Epidermal melanocyte (primary cell): ENCODE data around the gene CNTNAP2.
"Not testable (repeated sequence)": the region's sequence is repeated elsewhere in the genome, so short reads cannot be mapped to it uniquely, and the experiment has no call there.

Source experiments
- DNase-seq: peaks from one replicate; pipeline ENCODE4 v3.0.0; 2011; ENCODE audit warnings: low spot score; ENCODE audit not compliant: insufficient read length

The CNTNAP2 gene

GRCh38 chr7:146875237-146875785, 758.7 kb downstream of the CNTNAP2 start:
- DNase-seq: no peak

GRCh38 chr7:146875981-146876380, 759.4 kb downstream of the CNTNAP2 start:
- DNase-seq: no peak

DNA sequence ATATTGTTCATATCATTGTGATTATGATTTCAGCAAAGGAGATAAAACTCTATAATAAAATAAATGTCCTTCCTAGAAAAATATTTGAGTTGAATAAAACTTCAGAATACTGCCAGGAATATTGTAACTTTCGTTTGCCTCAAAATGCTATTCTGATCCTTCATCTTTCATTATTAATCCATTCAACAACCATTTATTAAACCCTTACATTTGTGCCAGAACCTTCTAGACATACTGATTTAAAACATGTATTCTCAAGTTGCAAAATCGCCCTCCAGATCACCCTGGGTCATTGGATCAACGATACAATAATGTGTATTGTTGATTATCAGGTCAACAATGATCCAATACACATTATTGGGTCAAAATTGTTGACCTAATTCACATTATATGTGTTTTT, 759.8 kb downstream of the CNTNAP2 start:
- no peak for DNase-seq

DNA sequence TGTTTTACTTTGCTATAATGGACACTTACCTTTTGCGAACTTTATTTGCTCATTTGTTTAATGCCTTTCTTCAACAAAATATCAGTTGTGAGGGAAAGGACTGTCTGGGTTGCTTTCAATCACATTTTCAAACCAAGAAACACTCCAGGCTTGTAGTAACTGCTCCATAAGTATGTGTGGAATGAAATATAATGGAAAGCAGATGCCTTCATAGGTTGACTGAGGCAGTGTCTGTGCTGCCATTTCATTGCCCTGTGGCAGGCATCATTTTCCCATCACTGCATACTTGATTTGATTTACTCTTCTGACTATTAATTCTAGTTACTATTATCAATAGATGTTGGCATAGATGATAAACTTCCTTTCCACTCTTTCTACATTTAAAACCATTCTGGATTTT, 762.3 kb downstream of the CNTNAP2 start:
- DNase-seq: no peak

GRCh38 chr7:146885231-146885630, 768.6 kb downstream of the CNTNAP2 start:
- no peak for DNase-seq

DNA sequence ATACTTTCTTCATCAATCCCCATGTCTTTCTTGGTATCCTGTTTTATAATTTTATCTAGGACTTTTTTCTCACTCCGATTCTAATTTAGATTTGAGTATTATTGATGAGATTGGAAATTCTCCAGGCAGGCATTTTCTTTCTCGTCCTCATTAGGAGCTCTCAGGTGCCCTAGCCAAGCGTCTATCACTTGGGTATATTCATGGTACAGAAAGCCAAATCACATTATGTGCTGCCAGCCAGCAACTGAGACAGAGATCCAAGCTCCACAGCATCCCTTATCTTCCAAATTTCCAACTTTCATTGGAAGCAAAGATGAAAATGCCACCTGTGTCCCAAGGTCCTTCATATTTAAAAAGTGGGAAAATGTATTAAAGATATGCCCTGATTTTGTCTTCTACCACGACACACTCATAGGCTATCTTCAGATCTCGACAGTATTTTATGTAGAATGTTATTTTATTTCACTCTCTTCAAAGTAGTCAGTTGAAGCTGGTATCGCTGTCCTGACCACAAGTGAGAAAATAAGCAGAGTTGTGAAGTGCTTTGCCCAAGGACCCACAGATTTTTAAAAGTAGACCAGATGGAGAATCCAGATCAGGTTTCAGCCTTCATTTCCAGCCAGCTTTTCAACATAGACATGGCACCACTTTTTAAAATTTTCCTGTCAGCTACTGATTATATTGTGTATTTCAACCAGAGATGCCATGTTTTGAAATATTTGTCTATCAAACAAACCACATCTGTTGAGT, 773.4 kb downstream of the CNTNAP2 start:
- DNase-seq: no peak

DNA sequence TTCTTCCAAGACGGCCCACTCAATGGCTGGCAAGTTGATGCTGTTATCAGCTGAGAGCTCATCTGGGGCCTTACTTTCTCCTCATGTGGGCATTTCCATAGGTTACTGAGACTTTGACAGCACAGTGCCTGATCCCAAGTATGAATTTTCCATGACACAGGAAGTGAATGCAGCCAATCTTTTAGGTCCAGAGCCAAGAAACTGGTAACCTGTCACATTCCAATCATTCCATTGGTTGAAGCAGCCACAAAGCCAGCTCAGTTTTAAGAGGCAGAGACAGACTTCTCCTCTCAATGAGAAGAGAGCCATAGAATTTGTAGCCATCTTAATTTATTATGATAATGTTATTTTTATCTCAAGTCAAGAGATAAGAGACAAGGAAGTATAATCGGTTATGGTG, 775.5 kb downstream of the CNTNAP2 start:
- no peak for DNase-seq

DNA sequence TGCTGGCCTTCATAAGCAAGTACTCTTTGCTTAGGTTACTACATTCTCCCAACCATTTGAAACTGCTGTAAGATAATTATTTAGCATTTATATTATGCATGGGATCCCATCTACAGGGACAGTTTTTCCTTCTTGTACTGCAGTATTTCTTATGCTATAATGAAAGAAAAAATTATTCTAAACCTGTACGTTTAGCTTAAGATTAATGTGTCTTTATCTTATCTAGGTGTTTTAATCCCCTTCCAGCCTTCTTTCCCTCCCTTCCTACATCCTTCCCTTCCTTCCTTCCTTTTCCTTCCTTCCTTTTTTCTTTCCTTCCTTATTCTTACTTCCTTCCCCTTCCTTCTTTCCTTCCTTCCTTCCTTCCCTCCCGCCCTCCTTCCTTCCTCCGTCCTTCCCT, 778.3 kb downstream of the CNTNAP2 start:
- DNase-seq: no peak

- DNase-seq: no peak
These were observed 785.7 kb downstream of the CNTNAP2 start for GRCh38 chr7:146902266-146902665.

GRCh38 chr7:146902728-146903127, 786.1 kb downstream of the CNTNAP2 start:
- DNase-seq: no peak

DNA sequence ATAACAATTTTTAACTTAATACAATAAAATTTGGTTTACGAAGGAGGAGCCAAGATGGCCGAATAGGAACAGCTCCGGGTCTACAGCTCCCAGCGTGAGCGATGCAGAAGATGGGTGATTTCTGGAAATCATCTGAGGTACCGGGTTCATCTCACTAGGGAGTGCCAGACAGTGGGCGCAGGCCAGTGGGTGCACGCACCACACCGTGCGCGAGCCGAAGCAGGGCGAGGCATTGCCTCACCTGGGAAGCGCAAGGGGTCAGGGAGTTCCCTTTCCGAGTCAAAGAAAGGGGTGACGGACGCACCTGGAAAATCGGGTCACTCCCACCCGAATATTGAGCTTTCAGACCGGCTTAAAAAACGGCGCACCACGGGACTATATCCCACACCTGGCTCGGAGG, 789.1 kb downstream of the CNTNAP2 start:
- not testable (repeated sequence) for DNase-seq

DNA sequence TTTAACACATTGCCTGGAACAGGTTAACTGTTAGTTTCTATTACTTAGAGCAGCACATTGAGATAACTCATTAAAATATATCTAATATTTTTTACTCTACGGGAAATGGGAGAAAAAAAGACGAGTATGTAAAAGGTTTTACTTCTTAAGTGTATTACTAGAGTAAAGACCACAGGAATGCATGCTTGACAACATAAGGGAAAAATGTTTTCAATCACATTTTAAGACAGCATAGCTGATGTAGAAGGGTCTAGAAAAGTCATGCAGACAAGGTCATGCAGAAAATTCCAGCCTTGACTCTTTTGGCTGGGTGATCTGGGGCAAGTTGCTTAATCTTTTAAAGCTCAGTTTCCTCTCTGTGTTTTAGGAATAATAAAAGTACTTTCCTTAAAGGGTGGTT, 806.2 kb downstream of the CNTNAP2 start:
- DNase-seq: no peak

DNA sequence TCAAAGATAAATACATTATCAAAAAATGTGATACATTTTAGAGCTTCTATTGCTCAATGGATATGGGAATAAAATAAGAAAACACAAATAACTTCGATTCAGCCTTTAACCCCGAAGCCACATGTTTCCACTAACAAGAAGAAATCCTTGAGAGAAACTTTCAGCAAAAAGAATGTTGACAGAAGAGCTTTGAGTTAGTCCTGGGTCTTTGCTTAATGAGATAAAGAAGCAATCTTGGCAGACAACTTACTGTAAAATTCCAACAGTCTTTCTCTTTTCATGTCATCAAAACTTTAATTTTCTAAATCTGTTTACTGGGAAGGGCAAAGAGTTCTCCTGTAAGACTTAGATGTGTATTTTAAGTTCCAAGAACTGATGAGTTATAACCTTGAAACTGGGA, 810.2 kb downstream of the CNTNAP2 start:
- DNase-seq: no peak

DNA sequence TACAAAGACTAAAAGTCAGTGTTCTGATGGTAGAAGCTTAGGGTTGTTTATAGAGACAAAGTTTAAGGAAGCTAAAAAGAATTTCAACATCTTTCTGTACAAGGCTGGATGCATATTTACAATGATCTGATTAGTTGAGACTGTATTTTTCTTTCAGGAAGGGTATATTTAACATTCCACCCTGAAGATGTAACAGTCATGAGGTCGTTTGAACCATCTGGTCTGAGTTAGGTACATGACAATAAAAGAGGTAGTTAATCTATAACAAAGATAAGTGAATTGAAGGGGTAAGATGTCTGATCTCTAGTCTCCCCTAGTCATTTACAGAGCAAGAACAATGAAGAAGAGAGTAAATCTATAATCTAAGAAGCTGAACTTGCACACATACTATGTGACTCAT, 821.2 kb downstream of the CNTNAP2 start:
- no peak for DNase-seq

- no peak for DNase-seq
These were observed 826.9 kb downstream of the CNTNAP2 start for GRCh38 chr7:146943483-146943882.

- DNase-seq: no peak
These were observed 832.1 kb downstream of the CNTNAP2 start for GRCh38 chr7:146948703-146949102.

DNA sequence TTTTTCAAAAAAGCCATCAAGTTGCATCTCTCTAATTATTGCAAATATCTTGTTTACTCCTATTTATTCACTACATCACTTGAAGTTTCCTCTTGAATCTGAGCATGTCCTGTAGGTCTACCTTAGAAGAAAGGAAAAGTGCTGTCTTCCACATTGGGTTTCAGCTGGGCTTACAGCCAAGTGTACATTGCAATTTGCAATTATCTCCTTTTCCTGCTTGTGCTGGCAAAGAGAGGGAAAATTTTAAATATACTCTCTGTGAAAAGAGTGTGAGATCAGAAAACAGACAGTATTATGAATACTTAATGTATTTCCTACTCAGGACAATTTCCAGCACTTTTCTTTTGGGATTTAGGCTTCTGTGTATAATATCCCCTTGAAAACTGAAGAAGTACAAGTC, 839.7 kb downstream of the CNTNAP2 start:
- DNase-seq: no peak

DNA sequence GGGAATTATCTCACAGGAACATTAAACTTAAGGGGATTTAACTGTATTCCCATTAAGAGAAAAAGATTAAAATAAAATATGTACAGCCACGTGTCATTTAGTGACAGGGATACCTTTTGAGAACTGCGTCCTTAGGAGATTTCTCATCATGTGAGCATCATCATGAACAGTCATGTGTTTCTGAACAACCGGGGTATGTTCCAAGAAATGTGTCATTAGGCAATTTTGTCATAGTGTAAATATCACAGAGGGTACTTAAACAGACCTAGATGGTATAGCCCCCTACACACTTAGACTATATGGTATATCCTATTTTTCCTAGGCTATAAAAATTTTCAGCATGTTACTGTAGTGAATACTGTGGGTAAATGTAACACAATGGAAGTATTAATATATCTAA, 840.3 kb downstream of the CNTNAP2 start:
- DNase-seq: no peak

DNA sequence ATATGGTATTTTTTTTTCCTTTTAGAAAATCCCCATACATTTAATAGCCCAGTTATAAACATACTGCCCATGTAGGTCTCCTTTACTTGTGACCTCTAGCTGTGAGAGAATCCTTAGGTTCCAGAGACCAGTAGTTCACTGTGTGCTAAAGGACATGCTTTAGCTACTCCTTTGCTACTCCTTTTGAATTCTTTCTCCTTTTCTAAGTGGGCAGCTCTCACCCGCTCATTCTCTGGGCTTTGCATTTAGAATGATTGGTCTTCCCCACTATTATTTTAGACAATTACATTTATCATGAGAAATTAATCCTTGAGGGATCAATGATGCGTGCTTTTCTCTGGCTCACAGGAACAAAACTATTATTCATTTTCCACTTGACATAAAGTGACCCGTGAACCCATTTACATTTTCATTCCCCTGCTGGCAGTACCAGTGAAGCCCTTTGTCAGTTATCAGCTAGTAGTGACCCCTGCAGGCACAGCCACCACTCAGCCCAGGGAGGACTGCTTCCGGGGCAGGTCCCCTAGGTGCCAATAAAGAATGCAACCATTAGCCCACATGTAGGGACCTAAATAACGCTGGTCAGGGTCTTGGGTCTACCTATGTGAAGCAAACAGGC, 844.3 kb downstream of the CNTNAP2 start:
- no peak for DNase-seq

- DNase-seq: no peak
These were observed 845.0 kb downstream of the CNTNAP2 start for GRCh38 chr7:146961617-146962016.

DNA sequence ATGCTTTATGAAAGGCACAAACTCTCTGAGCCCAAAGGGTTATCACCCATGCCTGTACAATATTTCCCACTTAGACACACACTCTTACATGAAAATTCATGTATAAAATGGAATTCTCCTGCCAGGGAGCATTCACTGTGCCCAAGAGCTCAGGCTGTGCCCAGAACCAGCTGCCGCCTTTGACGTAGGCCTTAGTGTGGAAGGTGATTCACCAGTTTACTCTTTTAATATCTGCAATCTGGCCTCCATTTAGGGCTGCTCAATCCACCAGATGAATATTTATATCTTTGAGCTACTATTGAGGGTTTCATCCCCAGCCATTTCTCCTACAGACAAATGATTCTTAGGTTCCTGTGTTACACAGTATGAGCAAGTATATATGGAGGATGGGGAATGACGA, 849.7 kb downstream of the CNTNAP2 start:
- DNase-seq: no peak

- no peak for DNase-seq
These were observed 865.9 kb downstream of the CNTNAP2 start for GRCh38 chr7:146982482-146982881.

DNA sequence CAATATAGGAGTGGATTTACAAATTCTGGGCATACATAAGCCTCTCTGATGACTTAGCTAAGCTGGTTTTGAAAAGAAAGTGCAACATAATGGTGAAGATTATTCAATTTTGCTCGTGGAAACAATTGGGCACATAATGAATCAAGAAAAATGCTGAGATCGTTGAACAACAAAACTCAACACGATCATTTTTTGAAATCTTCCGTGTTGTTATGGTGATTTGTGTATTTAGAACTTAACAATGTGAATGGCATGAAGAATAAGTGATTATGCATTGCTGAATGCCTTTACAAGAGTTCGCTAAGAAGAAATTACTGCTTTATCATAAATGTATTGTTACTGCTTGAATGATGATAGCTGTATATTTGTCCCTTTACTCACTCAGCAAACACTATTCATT, 875.0 kb downstream of the CNTNAP2 start:
- DNase-seq: no peak
